OCI-LY7 (cell line): ENCODE measurements around the gene CHST8. TPM values are rescaled to one million over a fixed set of nuclear protein-coding genes. Genes with fewer than 3 reads are reported as not detected.

Experiments used
- BruUV-seq: library from RNA; stranded (reverse); fragments of 400-500 nt; replicated peaks from 2 replicates; lab custom pipeline; 2021; lab: Mats Ljungman, UMichigan
- CTCF ChIA-PET: fragments of 300-600 bp; sonication (Branson Sonifier 250); formaldehyde crosslinking; loops from one replicate; lab custom pipeline; 2022; ENCODE audit warnings: antibody characterized with exemption; ENCODE audit not compliant: unreplicated experiment; lab: Charles Lee
- POLR2A ChIA-PET: fragments of 300-600 bp; sonication (Branson Sonifier 250); formaldehyde crosslinking; loops from one replicate; lab custom pipeline; 2022; ENCODE audit warnings: antibody characterized with exemption; lab: Charles Lee
- DNase-seq: peaks from one replicate; pipeline ENCODE4 v3.0.0-alpha.2; 2015; ENCODE audit warnings: low spot score
- H2AFZ ChIP-seq: fragments of 200-600 bp; sonication (generic), shearing (Covaris generic); 2 replicates; pipeline ENCODE4 v1.6.1; 2014; ENCODE audit warnings: mild to moderate bottlenecking, antibody characterized with exemption, low read length, moderate library complexity
- H3K27ac ChIP-seq: fragments of 200-600 bp; sonication (generic); 2 replicates; pipeline ENCODE4 v1.5.1; 2014; ENCODE audit warnings: mixed run types, low read depth, mild to moderate bottlenecking, moderate library complexity, low read length, inconsistent platforms; ENCODE audit not compliant: poor library complexity, severe bottlenecking
- H3K36me3 ChIP-seq: fragments of 200-600 bp; sonication (generic); 2 replicates; pipeline ENCODE4 v1.6.1; 2014; ENCODE audit warnings: mild to moderate bottlenecking, antibody characterized with exemption, low read length, moderate library complexity, mixed read lengths; ENCODE audit not compliant: insufficient read depth
- H3K4me1 ChIP-seq: fragments of 200-600 bp; sonication (generic); 2 replicates; pipeline ENCODE4 v1.5.1; 2014; ENCODE audit warnings: mild to moderate bottlenecking, low read length; ENCODE audit not compliant: insufficient read depth, poor library complexity, severe bottlenecking
- H3K4me2 ChIP-seq: fragments of 200-600 bp; sonication (generic); 2 replicates; pipeline ENCODE4 v1.6.1; 2014; ENCODE audit warnings: mild to moderate bottlenecking, low read length
- H3K4me3 ChIP-seq: fragments of 200-600 bp; sonication (generic); 2 replicates; pipeline ENCODE4 v1.5.1; 2014; ENCODE audit warnings: mild to moderate bottlenecking, low read depth, low read length; ENCODE audit not compliant: poor library complexity, severe bottlenecking
- H3K79me2 ChIP-seq: fragments of 200-600 bp; sonication (generic); 2 replicates; pipeline ENCODE4 v1.6.1; 2016; ENCODE audit warnings: low read depth, mild to moderate bottlenecking, low read length, moderate library complexity, mixed read lengths; ENCODE audit not compliant: insufficient read depth
- H3K9me2 ChIP-seq: fragments of 200-600 bp; sonication (generic); 2 replicates; pipeline ENCODE4 v1.6.1; 2016; ENCODE audit warnings: mild to moderate bottlenecking, low read length, mixed read lengths; ENCODE audit not compliant: insufficient read depth
- H3K9me3 ChIP-seq: fragments of 200-600 bp; sonication (generic); 2 replicates; pipeline ENCODE4 v1.6.1; 2014; ENCODE audit warnings: mild to moderate bottlenecking, mixed run types, low read length, mixed read lengths
- H4K20me1 ChIP-seq: fragments of 200-600 bp; sonication (generic); 2 replicates; pipeline ENCODE4 v1.6.1; 2014; ENCODE audit warnings: mild to moderate bottlenecking, antibody characterized with exemption, low read length, moderate library complexity, mixed read lengths; ENCODE audit not compliant: insufficient read depth
- CTCF ChIP-seq: fragments of 200-600 bp; sonication (generic); conservative IDR thresholded peaks from 2 replicates; pipeline ENCODE4 v1.5.1; 2014; ENCODE audit warnings: mild to moderate bottlenecking, antibody characterized with exemption, low read length, moderate library complexity, mixed read lengths
- EZH2phosphoT487 ChIP-seq: fragments of 200-600 bp; sonication (generic); IDR thresholded peaks from 2 replicates; pipeline ENCODE4 v1.6.1; 2018; ENCODE audit warnings: low read depth, borderline replicate concordance, mild to moderate bottlenecking, mixed run types, antibody characterized with exemption, low read length, moderate library complexity, mixed read lengths
- intact Hi-C: fragments of 100-400 bp; cut with micrococcal nuclease; formaldehyde crosslinking; loops from one replicate; pipeline ENCODE4 v1.10.0; 2022; ENCODE audit not compliant: unreplicated experiment
- total RNA-seq, 2 experiments: library from RNA; depleted of rRNA in 1 of 2; stranded (reverse); fragments of >200 nt in 1 of 2; shearing (Covaris generic) in 1 of 2; gene quantifications; 2 replicates each; pipeline ENCODE4 v1.2.3, GENCODE V29; 2014 to 2022

Gene CHST8
- total RNA-seq, 2 experiments from 2014 or later = not detected

DNA sequence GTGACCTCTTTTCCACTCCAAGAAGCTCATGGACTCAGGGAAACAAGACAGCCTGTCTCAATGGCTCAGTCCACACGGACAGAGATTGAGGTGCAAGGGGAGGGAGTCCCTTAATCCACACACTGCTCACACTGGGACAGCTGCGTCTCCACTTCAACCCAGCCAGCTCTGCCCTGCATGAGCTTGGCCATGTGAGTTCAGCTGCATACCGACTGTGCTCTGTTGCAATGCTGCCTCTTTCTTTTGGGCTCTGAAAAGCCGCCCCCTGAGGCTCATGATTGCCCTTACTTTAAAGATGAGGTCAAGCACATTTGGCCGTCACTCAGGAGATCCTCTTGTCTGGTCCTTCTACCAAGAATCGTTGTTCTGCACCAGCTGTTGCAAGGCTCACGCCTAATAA lies 110.1 kb downstream of the CHST8 start:
- H4K20me1 ChIP-seq = no peaks in the 10 kb centered on the region
- no peaks in the 10 kb centered on the region for H3K9me3 ChIP-seq
- no peaks in the 10 kb centered on the region for H3K9me2 ChIP-seq
- BruUV-seq = no TSS peak
- no peak overlapping the region for H3K27ac ChIP-seq
- H3K79me2 ChIP-seq = no peaks in the 10 kb centered on the region
- ChIA-PET POLR2A (no interaction called here), CTCF (no interaction called here)
- no peak for DNase-seq
- H3K4me2 ChIP-seq = no peak overlapping the region
- no peaks in the 10 kb centered on the region for H3K36me3 ChIP-seq
- no peak overlapping the region for H3K4me3 ChIP-seq
- TF ChIP-seq CTCF (no peak), EZH2phosphoT487 (no peak)
- no peaks in the 10 kb centered on the region for H3K4me1 ChIP-seq
- H2AFZ ChIP-seq = no peak overlapping the region
- intact Hi-C loops = no loop called here

GRCh38 chr19:33734913-33735312 lies 113.2 kb downstream of the CHST8 start:
- DNase-seq = no peak
- CTCF ChIA-PET = no interaction called here
- Histone ChIP-seq H4K20me1 (no peaks in the 10 kb centered on the region), H3K4me2 (no peak overlapping the region), H3K9me2 (no peaks in the 10 kb centered on the region), H3K79me2 (no peaks in the 10 kb centered on the region), H2AFZ (no peak overlapping the region), H3K9me3 (no peaks in the 10 kb centered on the region), H3K4me3 (no peak overlapping the region), H3K36me3 (no peaks in the 10 kb centered on the region), H3K27ac (no peak overlapping the region), H3K4me1 (no peaks in the 10 kb centered on the region)
- no peak for TF ChIP-seq CTCF
- no peak for TF ChIP-seq EZH2phosphoT487
- intact Hi-C loops = no loop called here
- no TSS peak for BruUV-seq
- POLR2A ChIA-PET = no interaction called here

GRCh38 chr19:33736158-33736557 lies 114.4 kb downstream of the CHST8 start:
- Histone ChIP-seq H3K79me2 (no peaks in the 10 kb centered on the region), H3K4me2 (no peak overlapping the region), H2AFZ (no peak overlapping the region), H3K36me3 (no peaks in the 10 kb centered on the region), H4K20me1 (no peaks in the 10 kb centered on the region), H3K4me1 (no peaks in the 10 kb centered on the region), H3K27ac (no peak overlapping the region), H3K9me3 (no peaks in the 10 kb centered on the region), H3K4me3 (no peak overlapping the region), H3K9me2 (no peaks in the 10 kb centered on the region)
- intact Hi-C loops = no loop called here
- no peak for TF ChIP-seq EZH2phosphoT487
- no peak for TF ChIP-seq CTCF
- DNase-seq = no peak
- CTCF ChIA-PET = no interaction called here
- BruUV-seq = no TSS peak
- POLR2A ChIA-PET = no interaction called here
